ENCODE results near the gene C9orf78.

C9orf78 gene

DNA sequence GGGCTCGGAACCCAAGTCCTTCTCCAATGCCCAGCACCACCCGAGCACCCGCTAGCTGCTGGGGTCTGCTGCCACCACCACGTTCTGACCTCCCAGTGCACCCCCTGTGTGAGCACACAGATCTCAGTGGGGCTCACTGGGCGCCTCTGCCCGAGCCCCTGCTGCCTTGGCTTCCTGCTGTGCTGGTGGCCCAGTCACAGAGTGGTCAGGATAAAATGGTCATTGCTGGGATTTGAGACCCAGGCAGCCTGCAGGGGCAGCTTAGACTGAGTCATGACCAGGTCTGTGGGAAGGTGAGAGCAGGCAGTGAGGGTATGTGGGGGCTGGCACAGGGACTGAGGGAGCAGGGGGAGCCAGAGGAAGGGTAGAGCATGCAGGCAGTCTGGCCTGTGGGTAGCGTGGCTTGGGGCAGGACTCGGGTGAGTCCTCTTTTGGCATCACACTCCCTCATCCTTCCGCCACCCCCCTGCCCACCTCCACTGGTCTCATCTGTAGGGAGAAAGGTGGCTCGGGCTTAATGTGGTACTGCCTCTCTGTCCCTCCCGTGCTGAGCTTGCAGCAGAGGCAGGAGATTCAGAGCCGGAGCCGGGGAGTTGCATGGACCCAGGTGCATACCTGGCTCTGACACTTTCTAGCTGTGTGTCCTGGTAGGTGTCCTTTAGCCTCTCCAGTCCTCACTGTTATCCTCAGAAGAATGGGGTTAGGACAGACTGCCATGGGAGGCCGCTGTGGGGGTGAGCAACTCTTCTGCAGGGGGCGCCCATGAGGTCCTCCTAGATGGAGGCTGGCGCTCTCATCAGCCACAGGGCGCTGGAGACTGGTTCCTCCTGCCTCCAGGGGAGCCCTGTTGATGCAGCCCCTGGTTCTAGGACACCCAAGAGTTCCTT lies 32.3 kb upstream of the C9orf78 start:
- DNase-seq, result no peak

DNA sequence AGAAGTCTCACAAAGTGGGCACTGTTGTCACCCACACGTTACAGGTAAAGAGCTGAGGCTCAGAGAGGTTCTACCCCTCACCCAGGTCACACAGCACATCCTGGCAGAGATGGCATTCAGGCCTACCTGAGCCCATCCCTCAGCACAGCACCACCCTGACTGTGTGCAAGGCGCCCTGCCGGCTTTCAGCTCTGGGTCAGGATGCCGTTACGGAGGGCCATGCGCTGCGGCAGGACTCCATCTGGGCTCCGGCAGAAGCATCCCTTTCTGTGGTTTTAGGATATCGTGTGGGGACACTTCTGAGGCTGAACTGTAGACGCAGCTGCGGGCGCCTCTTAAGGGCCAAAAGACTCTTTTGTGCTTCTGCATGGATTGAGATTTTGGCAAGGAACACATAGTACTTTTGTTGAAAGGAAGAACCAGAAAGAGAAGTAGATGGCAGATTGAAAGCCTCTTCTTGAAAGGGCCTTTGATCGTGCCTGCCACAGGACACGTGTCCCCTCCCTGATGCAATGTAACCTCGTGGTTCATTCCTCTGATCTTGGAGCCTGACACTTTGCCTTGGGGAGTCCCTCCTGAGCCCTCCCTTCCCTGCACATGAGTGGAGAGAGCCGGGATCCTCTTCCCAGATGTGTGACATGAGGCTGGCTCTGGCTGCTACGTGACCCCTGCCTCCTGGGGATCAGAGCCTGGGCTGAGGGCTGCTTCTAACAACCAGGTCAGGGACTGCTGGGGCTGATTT lies 31.5 kb upstream of the C9orf78 start:
- peak; percentile 46 for DNase-seq

DNA sequence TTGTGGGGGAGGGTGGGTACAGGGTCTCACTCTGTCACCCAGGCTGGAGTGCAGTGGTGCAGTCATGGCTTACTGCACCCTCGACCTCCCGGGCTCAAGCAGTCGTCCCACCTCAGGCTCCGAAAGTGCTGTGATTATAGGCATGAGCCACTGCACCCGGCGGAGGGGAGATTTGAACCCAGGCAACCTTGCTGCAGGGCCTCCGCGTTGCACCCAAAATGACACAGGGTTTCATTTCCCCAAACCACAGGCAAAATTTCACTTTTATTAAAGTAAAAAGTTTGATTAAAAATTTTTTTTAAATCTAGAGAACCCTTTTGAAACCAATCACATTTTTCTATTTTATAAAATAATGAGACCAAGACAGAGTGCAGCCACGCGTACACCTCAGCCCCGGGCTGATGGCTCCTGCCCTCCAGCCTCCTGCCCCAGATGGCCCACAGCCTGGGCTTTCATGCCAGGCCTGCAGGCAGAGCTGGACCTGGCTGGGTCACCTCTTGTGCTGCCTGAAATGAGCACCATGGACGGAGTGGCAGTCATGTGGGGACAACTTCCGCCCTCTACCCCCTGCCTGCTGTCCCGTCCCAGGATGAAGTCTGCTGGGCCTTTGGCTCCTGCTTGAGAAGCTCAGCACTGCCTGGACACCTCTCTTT lies 30.7 kb upstream of the C9orf78 start:
- DNase-seq, result no peak

DNA sequence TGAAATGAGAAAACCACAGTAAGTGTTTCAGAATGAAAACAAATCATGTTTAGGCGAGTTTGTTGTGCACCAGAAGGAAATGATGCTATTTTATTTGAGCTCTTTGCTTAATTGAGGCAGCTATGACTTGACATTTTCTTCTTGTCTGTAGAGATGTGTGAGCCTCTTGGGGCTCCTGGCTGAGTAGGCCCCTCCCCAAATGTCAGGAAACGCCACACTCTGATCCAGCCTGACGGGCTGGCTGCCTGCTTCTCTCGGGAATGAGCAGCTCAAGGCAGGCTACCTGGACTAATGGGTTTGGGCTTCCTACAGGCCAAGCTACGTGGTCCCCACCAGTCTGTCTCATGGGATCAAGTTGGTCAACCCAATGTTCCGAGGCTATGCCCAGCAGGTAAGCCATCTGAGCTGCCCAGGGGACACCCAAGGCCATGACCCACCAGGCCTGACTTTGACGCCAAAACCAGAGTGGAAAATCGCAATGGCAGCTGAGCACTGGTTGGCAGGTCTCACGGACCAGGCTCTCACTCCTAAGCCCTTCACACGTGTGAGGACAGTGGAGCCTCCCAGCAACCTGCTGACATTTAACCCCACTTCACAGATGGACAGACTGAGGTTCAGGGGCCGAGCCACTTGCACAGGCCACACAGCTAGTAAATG lies 30.0 kb upstream of the C9orf78 start:
- no peak for DNase-seq

DNA sequence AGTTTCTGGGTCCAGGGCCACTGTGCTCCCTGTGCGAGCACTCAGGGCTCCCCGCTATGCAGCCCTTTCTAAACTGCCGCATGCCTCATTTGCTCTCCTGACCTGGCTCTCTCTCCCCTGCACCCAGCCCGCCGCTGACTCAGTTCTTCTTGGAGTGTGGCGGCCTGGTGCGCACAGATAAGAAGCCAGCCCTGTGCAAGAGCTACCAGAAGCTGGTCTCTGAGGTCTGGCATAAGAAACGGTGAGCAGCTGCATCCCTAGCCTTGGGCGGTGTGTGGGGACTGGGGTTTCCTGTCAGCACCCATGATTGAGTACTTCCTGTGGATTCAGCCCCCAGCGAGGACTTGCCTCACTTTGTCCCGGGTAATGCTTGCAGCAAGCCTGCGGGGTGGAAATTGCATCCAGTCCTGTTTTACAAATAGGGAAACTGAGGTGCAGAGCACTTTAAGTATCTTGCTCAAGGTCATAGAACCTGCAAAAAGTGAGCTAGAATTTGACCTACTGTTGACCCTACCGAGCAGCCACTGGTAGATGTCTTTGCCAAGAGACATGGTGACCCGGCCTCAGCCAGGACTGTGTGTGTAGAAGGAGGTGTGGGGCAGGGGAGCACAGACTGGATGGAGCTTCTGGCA lies 28.1 kb upstream of the C9orf78 start:
- peak; percentile 66 for DNase-seq

DNA sequence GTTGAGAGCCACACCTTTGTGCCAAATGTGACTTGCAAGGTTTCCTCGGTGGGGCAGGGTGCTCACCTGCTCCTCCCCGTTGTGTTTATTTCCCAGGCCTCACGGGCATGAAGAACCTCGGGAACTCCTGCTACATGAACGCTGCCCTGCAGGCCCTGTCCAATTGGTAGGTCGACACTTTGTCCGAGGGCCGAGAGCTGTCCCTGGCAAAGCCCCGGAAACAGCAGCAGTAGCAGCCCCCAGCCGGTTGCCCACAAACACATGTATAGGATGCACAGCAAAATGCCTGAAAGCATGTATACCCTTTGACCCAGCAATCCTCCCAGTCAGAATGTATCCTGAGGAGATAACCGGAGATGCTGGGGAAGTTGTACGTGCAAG lies 26.4 kb upstream of the C9orf78 start:
- DNase-seq, result no peak

DNA sequence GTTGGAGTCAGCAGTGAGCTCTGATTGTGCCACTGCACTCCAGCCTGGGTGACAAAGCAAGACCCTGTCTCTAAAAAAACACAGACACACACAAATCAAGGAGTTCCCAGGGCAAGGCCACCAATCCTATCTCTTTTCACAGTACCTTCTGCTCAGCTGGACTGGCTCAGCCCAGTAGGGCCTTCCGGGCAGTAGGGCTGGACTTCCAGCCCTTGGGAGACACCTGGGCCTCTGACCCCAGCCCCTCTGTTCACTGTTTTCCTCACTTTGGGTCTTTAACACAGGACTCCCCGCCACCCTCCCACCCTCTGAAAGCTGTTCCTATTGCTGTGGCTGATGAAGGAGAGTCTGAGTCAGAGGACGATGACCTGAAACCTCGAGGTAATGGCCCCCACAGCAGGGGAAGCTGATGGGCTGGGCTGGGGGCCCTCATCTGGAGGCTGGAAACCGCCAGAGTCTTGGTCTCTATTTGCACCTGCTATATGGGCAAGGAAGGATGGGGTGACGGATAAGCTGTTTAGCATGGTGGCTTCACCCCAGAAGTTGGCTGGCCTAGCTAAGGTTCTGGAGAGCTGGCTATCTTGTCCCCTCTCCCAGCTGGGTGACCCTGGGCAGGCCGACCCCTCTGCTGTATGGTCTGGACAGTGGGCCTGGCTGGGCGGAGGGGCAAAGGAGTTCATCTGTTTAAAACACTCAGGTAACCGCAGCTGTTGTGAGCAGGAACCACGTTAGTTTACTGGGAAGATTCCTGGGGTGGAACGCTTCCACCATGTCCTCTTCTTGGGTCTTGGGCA lies 25.8 kb upstream of the C9orf78 start:
- DNase-seq, result no peak

DNA sequence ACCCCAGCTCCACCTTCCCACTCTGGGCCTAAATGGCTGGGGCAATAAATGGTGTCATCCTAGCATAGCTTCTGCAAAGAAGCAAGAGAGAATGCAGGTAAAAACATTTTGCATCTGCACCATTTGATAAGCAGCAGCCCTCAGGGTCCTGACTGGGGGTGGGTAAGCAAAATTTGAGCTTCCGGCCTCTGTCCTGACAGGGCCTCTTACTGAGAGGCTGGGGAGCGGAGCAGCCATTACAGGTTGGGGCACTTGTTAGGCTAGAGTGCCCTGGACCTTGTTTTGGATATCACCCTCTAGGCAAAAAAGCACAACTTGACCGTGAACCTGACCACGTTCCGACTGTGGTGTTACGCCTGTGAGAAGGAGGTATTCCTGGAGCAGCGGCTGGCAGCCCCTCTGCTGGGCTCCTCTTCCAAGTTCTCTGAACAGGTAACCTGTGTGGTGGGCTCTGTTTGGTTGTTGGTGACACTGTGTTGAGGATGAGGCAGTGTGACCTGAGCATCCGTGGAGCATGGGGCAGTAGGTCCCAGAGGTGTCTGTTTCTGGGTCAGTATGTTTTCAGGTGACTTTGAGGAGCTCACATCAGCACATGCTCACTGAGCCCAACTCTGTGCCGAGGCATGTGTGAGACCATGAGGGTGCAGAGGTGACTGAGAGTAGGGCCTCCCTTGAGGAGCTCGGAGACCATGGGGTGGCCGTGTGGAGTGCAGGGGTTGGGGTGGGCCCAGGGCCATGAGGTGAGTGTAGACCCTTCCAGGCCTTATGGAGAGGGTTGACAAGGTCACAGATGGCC lies 23.3 kb upstream of the C9orf78 start:
- DNase-seq, result no peak

DNA sequence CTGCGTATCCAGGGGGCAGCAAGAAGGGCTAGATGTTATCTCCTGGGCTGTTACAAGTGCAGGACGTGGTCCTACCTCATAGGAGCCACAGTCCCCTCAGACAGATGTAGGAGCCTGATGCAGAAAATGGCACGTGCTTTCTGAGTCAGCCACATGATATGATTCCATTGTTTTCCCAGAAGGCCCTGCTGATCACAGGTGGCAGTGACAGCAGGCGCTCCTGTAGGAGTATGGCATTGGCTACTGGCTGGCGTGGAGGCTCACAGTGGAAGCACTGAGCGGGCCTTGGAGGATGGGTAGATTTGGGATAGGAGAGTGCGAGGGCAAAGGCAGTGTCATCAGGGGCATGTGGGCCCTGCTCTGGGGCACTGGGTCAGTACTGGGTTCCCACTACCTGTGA lies 22.1 kb upstream of the C9orf78 start:
- DNase-seq, result no peak

DNA sequence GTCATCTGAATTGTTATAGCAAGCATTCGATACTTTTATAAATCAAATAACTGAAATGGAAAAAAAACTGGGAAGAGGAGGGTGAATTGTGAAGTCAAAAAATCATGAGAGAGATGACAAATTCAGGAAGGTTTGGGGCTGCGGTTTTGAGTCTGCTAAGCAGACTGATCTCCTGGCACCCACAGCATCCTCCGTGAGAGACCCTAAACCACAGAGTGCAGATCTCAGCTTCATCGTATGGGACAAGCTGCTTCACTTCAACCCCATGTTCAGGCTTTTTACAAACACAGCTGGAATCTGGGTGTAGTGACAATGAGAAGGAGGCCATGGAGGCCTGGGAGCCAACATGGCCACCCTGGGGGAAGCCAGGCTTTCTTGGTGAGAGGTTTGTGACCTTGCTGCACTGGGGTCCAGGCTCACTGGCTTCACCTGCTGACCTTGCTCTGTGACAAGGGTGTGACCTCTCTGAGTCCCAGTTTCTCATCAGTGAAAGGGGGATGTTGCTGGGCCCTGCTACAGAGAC lies 19.6 kb upstream of the C9orf78 start:
- no peak for DNase-seq

DNA sequence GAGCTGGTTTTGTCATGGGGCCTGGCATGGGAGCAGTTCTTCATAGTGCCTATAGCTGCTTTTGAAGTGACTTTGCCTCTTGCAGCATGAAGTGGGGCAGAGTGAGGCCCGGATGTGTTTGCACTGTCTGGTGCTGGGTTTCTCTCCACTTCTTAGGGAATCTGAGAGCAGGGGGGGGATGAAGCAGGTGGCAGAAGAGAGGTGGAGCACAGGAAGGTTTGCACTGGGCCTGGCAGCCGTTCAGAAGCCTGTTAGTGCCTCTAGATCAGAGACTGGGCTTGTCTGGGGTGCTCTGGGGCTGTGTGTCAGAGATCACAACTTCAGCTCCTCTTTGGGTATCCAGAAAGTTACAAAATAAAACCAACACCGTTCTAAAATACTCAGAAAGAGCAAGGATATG lies 18.5 kb upstream of the C9orf78 start:
- DNase-seq, result no peak

DNA sequence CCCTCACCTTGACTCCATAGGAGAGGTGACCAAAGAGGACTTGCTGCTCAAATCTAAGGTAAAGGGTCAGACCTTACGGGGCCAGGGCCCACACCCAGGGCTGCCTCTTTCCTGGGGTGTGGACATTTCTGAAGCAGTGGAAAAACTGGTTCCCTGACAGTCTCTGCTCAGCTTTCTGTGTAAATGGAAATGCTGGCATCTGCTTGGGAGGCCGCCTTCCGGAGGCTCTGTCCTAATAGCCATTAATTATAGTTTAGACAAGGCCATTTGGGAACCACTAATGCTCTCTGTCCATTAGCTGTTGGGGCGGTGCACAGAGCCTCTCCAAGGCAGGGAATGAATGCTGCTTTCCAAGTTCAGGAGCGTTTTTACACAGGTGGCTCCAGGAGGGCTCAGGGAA lies 17.5 kb upstream of the C9orf78 start:
- DNase-seq, result no peak

DNA sequence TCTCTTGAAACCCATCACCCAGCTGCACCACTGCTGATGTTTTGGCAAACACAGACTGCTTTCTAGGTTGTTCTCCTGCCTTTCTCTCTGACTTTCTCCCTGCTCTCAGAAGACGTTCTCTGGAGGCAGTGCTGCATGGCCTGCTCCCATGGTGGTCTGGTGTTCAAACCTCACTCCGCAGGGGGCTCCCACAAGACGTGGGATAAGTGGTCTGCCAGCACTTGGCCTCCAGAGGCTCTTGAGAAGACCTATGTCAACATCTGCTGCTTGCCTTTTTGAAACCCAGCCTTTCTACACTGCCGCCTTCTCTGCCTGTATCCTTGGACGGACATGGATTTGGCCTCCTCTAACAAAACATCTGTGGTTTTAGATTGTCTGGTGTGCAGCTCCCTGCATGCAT lies 16.7 kb upstream of the C9orf78 start:
- DNase-seq, result no peak

DNA sequence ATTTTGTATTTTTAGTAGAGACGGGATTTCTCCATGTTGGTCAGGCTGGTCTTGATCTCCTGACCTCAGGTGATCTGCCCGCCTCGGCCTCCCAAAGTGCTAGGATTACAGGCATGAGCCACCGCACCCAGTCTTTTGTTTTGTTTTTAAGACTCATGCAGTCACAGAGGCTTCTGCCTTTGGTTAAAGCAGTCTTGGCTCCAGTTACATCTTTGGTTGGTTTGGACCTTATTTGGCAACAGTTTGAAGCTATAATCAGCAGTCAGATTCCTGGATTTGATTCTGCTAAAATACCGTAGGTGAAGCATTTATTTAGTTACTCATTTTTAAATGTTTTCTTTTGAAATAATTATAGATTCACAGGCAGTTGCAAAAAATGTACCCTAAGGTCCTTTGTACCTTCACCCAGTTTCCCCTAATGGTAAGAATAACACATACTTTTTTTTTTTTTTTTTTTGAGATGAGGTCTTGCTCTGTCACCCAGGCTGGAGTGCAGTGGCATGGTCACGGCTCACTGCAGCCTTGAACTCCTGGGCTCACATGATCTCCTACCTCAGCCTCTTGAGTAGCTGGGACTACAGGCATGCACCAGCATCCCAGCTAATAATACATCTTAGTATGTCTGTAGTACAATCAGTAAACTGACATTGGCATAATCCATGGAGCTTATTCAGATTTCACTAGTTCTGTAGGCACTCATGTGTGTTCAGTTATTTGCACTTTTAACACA lies 15.9 kb upstream of the C9orf78 start:
- no peak for DNase-seq

DNA sequence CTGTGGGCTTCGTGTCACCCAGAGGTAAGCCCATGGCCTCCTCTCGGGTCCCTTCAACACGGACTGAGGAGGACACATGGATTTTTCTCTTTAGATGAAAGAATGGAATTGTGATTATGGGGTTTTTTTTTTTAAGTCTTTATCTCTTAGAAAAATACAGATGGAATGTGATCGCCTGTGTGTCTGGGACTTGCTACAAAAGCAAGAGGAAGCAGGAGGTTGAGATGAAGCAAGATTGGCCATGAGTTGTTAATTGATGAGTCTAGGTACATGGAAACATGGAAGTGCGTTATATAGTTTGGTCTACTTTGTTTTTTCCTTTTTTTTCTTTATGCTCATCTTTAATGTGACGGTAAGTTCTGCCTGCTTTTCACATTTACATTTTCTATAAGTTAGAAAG lies 14.8 kb upstream of the C9orf78 start:
- DNase-seq, result no peak

DNA sequence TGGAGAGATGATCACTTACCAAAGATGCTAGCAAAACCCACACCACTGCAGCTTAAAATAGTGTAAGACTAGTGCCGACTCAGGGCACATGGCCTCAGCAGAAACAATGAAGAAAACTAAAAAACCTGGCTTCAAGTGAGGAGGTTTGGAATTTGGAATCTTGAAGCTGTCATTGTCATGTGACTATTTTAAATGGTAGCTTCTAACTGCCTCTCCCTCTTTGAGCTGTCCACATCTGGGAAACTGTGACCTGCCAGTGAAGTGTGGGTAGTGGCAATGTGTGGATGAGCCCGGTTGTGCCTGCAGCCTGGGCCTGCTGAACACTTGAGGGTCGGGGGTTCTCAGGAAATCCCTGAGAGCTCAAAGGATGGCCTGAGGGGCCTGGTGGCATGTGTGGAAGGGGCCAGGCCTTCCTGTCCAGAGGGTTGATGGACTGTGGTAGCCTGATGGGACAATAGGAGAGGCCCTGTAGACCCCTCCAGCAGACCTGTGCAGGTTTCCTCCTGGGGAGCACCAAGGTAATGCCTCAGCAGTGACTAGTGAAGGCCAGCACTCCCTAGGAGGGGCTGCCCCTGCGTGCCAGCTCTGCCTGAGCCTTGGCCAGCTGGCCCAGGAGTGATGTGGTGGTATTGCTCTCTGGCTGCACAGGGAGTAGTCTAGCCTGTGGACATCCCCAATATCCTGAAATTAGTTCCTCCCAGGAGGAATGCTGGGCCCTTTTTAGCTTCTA lies 13.8 kb upstream of the C9orf78 start:
- no peak for DNase-seq

DNA sequence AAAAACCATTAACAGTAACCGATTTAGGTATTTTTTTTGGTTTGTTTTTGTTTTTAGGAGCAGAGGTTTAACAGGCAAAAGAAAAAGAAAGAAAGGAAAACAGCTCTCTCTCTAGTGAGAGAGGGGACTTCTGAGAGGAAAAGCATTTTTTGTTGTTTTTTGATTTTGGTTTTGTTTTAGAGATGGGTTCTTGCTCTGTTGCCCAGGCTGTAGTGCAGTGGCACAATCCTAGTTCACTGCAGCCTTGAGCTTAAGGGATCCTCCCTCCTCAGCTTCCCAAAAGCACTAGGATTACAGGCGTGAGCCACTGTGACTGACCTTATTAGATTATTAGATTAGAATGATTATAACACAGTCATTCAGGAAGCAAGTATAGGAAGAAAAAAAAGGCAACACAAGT lies 10.3 kb upstream of the C9orf78 start:
- DNase-seq, result no peak

DNA sequence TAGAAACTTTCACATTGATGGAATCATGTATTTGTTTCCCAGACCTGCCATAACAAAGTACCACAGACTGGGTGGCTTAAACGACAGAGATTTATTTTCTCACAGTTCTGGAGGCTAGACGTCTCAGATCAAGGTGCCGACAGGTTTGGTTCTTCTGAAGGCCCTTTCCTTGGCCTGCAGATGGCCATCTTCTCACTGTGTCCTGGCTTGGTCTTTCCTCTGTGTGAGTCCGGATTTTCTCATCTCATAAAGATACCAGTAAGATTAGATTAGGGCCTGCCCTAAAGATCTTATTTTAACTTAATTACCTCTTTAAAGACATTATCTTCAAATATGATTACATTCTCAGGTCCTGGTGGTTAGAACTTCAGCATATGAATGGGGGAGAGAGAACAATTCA lies 6.0 kb upstream of the C9orf78 start:
- no peak for DNase-seq

DNA sequence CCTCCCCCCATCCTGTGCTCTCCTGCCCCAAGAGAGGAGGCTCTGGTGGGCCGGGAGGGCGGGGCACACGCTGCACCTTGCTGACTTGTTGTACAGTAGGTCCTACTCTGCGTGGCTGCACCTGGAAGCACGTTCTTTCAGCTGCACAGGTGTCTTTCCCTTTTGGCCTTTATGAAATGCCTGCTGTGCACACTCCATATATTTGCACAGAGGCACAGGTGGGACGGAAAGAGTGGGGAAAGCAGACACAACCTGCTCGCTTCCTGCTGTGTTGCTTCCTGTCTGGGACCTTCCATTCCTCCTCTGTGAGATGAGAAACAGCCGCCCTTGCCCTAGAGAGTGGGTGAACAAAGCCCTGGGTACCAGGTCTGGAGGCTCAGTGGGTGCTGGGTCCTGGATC lies 5.0 kb upstream of the C9orf78 start:
- peak; percentile 20 for DNase-seq
